ENCODE measurements around the gene FGFR2.

Gene FGFR2

GRCh38 chr10:121609426-121610380 lies 11.5 kb upstream of the FGFR2 start:
- no peak for DNase-seq

GRCh38 chr10:121608469-121609190 lies 10.4 kb upstream of the FGFR2 start:
- no peak for DNase-seq

DNA sequence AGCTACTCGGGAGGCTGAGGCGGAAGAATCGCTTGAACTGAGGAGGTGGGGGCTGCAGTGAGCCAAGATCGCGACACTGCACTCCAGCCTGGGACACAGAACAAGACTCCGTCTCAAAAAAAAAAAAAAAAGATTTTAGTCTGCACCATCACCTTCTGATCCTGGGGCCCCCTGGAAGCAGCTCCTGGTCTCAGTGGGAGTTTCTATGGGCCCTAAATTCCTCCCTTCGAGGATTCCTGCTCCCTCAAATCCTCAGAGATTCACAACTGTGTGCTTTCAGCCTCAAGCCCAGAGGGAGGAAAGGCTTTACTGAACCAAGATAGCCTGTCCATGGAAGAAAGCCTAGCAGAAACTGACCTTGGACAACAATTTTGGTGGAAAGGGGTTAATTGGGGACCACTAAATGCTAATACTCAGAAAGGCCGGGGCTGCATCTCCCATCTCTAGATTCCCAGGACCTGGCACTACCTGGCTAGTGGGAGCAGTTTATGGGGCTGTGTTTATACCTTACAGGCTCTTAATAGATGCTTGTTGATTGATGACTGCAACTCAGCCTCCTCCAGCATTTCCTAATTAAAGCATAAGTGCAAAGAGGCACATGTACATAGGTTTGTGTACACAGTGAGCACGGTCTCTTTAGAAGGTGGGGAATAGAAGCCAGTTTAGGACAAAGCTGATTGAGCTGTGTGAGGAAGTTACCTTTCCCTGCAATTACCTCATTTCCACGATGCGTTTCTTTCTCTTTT lies 9.2 kb upstream of the FGFR2 start:
- DNase-seq = no peak

DNA sequence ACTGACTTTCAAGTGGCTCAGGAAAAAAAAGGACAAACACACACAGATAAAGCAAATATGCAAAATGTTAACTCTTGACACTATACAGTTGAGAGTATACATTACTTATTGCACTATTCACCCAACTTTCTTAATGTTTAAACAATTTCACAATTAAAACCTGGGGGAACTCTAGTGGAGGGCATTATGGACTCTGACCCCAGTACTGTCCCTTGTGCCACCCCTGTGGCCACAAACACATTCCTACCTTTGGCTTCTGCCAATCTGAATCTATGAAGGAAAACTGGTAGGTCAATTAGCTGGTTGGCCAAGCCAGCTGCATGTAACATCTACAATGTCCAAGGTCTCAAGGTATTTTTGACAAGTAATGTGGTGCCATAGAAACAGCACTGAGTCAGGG lies 7.5 kb upstream of the FGFR2 start:
- no peak for DNase-seq

DNA sequence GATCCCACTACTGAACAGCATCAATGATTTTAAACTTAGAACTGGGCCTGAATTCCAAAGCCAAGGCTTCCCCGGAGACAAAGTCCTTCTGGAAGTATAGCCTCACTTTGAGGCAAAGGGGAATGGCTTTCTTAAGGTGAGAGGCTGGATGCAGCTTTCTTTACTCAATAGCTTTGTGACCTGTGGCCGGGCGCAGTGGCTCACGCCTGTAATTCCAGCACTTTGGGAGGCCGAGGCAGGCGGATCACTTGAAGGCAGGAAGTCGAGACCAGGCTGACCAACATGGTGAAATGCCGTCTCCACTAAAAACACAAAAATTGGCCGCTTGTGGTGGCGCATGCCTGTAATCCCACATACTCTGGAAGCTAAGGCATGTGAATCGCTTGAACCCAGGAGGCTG lies 3.2 kb upstream of the FGFR2 start:
- no peak for DNase-seq

GRCh38 chr10:121600611-121601010 lies 2.4 kb upstream of the FGFR2 start:
- no peak for DNase-seq

GRCh38 chr10:121599947-121600346 lies 1.7 kb upstream of the FGFR2 start:
- no peak for DNase-seq

- DNase-seq = no peak
Measured at GRCh38 chr10:121597504-121598262, 561 bp downstream of the FGFR2 start.

- DNase-seq = no peak
Measured at GRCh38 chr10:121596689-121597503, 1.3 kb downstream of the FGFR2 start.

- DNase-seq = no peak
Measured at GRCh38 chr10:121595806-121596688, 2.2 kb downstream of the FGFR2 start.

DNA sequence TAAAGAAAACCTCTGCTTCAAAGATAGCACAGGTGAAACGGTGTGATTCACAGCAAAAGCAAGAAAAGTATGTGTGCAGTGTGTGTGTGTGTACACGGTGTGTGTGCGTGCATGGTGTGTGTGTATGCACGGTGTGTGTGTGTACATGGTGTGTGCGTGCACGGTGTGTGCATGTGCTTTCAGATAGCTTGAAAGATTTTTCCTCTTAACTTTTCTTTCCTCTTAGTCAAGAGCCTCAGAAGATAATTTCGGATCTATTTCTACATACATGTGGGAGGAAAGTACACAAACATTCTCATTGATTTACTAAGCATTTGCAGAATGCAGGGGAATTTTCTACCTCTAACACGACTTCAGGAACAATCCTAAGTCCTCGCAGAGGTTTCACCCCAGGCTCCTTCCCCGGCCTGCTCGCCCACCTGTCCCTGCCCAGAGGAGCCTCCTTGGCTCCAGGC lies 2.9 kb downstream of the FGFR2 start:
- no peak for DNase-seq

DNA sequence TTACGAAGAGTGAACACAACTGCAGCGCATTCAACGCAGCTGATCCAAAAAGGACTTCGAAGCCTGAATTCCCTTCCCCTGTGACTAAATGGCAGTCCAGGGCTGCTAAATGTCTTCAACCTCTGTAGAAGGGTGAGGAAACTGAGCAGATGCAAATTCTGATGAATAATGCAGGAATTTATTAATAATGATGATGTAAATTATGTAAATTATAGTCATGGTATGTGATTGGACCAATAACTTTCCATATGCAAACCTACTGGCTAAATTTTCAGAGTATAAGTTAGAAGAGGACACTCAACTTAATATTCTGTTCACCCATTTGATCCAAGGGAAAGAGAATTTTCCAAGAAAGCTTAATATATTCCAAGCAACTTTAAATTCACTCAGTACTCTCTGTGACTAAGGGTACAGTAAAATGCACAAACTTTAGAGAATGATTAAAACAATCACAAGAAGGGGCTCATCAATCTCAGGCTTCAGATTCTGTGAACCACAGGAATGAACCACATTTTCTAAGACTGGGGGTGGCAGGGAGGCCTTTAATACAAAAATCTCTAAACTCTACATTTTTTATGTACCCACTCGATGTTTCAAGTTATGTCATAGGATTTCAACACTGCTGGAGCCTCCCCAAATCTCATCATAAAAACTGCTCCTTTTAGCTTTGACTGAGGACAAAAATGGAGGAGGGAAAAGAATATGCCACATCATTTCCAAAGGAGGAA lies 3.5 kb downstream of the FGFR2 start:
- DNase-seq = no peak

DNA sequence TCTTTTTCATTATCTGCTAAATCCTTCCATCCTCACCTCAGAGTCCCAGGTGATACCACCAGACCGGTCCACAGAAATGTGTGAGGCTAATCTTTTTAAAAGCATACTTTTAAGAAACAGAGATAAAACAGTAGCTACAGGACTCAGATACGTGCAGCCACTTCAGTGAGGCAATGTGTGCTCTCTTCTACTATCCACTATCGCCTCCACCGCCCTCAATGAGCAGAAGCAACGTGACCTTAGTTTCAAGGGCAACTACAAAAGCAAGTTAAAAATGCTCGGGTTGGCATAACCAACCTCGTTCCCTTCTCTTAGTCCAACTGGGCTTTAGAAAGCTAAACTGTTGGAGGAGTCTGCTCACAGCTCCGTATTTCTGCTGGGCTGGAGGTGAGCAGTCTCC lies 4.2 kb downstream of the FGFR2 start:
- no peak for DNase-seq

DNA sequence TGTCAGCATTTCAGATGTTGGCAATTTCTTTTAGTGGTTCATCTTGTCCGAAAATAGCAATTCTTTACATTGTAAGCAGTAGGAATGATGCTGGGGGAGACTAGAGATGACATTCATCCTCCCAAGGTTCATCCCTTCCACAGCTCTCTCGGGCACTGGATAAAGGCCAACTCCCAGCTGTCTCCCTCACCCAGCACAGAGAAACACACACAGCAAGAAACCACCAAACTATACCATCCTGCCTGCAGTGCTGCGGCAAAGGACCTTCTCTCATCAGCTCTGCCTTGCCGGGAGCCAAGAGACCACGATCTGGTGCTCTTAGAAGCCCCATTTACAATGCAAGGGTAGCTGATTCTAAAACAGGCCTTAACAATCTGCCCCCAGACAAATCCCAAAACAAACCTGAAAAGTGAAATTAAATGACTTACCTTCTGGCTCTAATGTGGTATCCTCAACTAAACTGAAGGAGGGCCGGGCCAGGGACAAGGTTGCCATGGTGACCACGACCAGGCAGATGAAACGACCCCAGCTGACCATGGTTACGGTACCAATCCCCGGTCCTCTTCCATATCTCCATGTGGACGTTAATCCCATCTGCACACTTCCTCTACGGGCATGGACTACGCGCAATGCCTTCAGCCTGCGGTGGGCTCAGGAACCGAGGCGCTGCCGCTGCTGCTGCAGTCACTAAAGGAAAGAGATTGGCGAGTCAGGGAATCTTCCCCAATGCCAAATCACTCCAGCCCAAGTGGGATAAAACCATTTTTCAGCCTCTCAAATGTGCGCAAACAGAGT lies 4.8 kb downstream of the FGFR2 start:
- no peak for DNase-seq

DNA sequence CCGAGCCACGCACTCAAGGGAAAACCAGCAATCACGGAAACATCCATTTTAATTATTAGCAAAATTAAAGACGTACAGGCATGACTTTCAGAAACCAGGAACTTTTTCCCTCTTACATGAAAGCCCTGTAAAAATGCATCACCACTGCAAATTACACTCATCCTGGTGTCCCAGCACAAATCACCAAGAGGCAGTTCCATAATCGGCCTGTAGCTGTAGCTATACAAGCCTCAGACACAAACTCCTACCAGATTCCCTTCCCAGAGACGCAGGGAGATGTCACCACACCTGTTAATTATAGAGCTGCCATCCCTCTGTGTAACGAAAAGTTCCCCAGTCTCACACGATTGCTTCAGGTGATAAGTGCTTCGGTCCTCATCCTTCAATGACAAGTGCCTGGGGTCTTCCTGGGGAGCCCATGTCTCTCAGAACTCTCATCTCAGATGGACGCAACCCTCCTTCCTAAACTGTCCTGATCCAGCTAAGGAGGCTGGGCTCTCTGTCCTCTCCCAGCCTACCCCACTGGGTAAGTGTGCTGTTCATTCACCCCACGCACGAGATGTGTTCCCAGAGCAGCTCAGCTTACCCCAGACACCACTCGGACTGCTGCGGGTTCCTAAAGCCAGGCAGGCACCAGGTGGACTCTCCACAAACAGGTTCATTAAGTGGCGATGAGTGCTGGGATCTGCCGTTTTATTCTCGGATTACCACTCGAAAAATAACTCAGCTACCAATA lies 5.9 kb downstream of the FGFR2 start:
- DNase-seq = no peak

GRCh38 chr10:121591186-121591585 lies 7.1 kb downstream of the FGFR2 start:
- DNase-seq = no peak

GRCh38 chr10:121590772-121591171 lies 7.5 kb downstream of the FGFR2 start:
- no peak for DNase-seq

GRCh38 chr10:121589553-121589952 lies 8.7 kb downstream of the FGFR2 start:
- DNase-seq = no peak

Data from NCI-H2107 (cell line).